NCI-H1930 (cell line): ENCODE results near the gene COMMD7.

ENCODE experiments used
- DNase-seq, 2 experiments: peaks; one replicate each; lab custom pipeline; 2025; lab: John Stamatoyannopoulos, UW

Gene COMMD7

DNA sequence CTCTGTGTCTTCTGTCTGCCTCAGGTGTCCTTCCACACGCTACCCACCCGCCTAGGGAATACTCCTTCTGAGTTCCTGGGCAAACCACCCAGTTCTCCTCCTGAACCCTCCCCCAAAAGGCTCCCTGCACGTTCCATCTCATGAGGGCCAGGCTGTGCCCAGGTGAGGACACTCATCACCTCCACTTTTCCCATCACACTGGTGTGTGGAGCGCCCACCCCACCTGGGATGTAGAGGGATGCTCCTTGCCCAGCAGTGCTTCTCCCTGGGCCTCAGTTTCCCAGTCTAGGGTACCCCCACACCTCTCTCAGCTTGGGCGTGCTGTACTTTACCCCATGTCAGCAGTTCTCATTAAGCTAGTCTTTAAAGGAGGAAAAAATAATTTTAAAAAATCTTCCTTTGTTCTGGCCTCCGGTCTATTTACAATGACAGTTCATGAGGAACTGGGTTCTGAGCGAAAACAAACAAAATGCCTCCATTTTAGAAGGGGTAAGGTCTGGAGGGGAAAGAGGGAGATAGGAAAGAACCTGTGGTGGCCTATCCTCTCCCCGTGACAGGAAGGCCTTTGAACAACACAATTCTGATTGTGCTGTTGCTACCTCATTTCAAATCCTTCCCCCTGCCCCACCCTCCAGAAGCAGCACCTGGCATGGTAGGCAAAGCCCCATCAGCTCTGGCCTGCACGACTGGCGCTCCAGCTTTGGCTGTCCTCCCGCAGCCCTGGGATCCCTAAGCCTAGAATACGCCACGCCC, 67.9 kb downstream of the COMMD7 start:
- no peak for DNase-seq

DNA sequence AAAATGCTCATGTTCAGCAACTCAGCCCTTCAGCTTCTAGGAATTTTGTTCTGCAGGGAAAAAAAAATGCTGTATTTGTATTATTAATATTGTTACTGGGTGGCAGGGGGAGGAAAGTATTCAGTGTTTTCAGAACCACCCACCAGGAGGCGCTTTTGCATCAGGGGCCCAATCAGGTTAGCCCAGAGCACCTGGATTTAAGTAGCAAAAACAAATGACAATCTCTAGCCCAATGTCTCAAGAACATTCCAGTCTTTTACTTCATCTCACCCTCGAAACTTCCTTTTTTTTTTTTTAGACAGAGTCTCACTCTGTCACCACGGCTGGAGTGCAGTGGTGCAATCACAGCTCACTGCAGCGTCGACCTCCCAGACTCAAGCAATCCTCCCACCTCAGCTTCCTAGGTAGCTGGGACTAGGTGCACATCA, 68.9 kb downstream of the COMMD7 start:
- DNase-seq, result peak; percentile 21 to 28

DNA sequence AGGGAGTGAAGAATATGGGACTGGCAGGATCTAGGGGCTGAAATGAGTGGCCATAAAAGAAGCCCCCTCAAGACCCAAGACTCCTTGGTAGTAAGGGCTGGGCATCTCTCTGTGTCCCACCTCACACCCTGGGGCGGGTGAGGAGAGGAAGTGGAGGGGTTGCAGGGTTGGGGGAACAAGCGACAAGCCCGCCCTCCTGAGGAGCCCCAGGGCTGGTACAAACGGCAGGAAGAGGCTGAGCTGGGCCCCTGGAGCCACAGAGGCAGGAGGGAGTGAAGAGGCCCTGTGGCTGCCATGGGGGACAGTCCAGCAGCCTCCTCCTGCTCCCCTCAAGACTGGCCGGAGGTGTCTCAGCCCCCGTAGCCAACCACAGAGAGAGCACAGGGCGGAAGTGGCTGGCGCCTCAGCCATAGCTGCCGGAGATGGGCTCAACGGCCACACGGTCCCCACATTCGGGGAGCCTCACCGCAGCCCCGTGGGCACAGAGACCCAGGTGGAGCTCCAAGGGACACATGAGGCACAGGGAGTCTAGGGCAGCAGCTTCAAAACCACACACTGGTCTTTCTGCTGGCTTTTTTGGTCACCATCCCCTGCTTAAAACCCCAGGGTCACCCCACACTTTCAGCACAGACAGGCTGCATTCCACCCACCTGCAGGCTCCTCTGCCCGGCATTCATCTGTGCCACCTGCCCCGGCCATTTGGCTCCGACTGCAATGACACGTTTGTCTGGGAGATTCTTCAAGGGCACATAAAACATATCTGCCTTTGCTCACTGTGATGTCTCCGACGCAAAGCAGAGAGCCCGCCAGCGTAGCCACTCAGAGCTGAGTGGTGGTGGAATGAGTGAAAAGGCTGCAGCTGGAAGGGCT, 70.0 kb downstream of the COMMD7 start:
- DNase-seq, result no peak

DNA sequence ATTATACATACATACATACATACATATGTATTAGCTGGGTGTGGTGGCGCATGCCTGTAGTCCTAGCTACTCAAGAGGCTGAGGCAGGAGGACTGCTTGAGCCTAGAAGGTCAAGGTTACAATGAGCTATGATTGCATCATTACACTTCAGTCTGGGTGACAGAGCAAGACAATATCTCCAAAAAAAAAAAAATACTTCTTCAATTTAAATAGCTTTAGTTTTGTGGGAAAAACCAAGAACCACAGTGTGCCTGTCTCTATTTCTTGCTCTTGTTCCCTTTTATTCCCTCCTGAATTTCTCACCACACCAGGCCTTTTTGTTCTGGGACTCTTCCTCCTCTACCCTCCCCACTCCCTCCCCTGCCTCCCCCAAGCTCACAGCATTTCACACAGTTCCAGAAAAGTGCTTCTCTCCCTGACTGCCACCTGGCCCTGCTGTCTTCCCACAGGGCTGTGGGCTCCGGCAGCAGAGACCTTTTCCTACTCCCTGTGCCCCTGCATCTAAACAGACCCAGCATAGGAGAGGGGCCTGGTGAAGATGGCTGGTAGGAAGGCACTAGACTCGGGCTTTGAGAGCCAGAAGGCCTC, 70.8 kb downstream of the COMMD7 start:
- DNase-seq, result no peak

DNA sequence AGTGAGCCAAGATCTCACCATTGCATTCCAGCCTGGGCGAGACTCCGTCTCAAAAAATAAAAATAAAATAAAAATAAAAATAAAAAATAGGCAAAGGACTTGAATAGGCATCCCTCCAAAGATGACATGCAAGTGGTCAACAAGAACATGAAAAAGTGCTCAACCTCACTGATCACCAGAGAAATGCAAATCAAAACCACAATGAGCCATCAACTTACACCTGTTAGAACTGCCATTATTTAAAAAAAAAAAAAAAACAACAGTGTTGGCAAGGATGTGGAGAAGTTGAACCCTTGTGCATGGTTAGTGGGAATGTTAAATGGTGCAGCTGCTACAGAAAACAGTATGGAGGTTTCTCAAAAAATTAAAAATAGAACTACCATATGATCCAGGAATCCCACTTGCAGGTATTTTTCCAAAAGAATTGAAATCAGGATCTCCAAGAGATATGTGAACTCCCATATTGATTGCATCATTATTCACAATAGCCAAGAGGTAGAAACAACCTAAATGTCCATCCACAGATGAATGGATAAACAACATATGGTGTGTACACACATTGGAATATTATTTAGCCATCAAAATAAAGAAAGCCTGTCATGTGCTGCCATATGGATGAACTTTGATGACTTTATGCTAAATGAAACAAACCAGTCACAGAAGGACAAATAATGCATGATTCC, 72.4 kb downstream of the COMMD7 start:
- DNase-seq, result no peak

DNA sequence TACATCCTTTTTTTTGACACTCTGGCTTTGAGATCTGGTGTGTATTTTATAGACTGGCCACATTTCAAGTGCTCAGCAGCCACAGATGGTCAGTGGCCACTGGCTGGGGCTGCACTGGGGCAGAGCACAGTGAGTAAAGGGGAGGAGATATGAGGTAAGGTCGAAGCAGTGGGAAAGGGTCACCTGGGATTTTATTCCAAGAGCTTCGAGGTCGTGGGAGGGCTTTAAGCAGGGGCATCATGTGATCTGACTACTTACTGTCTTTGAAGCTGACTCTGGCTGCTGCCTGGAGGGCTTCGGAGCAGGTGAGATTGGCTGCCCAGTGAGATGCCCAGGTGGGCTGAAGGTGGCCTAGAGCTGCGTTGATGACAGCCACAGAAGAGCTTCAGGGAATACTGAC, 76.2 kb downstream of the COMMD7 start:
- DNase-seq, result no peak

DNA sequence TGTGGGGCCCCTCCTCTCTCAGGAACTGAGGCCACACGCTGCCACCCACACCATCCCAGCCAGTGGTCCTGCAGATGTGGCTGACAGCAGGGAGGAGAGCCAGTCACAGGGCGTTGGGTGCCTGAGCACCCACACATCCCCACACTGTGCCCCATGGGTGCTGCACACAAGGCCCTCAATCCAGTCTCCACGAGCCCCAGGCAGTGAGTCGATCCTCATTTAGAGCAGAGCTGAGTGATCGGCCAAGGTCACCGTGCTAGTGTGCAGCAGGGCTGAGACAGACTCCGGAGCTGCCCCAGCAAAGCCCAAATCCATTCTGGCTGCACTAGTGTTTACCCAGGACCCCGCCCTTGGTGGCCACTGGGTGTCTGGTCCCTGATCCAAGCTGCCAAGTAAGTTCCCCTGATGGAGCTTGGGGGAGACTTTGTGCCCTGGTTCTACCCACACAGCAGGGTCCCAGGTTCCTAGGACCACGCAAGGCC, 78.5 kb downstream of the COMMD7 start:
- DNase-seq, result no peak

DNA sequence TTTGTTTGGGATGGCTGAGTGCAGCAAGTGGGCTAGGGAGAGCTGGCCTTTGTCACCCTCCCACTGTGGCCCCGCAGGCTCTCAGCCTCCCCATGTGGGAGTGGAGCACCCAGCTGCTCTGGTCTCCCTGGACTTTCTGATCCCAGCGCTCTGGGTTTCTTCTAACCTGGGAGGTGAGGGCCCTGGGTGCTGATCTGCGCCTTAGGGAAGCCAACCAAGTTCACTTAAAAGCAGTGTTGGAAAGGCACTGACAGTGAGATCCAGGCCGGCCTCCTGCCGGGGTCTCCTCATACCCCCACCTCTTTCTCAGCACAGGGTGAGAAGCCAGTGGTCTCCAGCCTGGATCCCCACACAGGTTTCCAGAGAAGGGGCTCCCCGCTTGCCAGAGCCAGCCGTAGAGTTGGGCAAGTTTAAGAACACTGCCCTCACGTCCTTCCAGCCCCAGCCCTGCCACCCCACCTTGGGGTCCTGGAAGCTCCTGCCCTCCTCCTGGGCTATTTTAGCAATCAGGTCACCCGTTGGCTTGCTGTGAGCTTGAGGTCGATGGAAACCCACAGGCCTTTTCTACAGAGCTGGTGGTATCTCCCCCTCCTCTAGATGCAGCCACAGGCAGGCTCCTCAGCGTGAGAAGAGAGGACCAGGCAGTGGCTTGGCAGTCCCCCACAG, 79.1 kb downstream of the COMMD7 start:
- DNase-seq, result no peak

DNA sequence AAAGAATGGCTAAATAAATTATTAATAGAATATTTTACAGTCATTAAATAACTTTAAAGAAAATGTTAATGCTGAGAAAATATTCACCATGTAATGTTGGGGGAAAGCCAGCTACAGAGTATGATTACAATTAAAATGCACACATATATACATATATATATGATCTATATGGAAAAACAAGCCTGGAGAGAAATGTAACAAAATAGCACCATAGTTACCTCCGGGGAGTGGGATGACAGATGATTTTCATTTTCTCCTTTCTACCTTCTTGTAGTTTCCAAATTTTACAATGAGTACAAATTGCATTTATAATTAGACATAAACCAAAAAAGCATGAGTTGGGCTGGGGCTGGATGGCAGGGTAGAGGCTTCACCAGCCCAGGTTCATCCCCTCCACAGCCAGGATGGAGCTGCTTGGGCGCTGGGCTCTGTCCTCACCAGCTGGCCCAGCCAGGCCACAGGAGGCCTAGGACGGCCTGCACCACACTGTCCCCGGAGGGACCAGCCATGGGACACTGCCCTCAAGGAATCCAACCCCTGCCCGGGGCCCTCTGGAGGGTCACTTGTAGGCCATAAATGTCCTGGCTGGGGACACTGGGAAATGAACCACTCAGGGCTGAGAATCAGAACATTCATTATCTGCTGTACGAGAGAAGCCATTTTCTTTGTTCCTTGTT, 79.8 kb downstream of the COMMD7 start:
- no peak for DNase-seq

DNA sequence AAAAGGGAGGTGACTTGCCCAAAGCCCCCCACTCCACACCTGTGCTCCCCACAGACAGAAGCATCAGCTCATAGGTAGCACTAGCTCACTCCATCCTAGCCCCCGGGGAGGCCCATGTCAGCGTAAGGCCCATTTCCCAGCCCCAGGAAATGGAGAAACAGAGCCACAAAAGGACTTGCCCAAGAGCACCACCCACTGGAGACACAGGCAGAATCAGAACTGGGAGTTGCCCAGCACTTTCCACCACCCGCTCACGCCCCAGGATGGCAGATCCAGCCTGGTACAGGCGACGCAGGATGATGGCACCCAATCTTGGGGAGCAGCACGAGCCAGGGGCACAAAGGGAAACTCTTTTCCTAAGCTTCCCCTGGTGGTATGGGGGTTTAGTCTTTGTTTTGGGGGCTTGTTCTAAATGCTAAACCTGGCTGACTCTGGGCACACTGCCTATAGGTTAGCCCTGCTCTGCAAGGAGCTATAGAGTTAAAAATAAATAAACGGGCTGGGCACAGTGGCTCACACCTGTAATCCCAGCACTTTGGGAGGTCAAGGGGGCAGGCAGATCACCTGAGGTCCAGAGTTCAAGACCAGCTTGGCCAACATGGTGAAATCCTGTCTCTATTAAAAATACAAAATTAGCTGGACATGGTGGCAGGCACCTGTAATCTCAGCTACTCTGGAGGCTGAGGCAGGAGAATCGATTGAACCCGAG, 81.3 kb downstream of the COMMD7 start:
- no peak for DNase-seq

DNA sequence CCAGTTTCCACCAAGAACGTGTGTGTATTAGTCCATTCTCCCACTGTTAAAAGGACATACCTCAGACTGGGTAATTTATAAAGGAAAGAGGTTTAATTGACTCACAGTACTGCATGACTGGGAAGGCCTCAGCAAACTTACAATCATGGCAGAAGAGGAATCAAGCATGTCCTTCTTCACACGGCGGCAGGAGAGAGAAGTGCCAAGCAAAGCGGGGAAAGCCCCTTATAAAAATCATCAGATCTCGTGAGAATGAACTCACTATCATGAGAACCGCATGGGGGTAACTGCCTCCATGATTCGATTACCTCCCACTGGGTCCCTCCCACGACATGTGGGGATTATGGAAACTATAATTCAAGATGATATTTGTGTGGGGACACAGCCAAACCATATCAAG, 82.6 kb downstream of the COMMD7 start:
- no peak for DNase-seq

DNA sequence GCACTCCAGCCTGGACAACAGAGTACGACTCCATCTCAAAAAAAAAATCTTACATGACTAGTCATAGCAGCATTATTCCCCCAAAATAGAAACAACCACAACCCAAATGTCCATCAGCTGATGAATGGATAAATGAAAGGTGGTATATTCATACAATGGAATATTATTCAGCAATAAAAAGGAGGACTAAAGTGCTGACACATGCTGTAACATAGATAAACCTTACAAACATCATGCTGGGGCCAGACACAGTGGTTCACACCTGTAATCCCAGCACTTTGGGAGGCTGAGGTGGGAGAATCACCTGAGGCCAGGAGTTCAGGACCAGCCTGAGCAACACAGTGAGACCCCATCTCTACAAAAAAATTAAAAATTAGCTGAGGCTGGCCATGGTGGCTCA, 86.4 kb downstream of the COMMD7 start:
- no peak for DNase-seq

DNA sequence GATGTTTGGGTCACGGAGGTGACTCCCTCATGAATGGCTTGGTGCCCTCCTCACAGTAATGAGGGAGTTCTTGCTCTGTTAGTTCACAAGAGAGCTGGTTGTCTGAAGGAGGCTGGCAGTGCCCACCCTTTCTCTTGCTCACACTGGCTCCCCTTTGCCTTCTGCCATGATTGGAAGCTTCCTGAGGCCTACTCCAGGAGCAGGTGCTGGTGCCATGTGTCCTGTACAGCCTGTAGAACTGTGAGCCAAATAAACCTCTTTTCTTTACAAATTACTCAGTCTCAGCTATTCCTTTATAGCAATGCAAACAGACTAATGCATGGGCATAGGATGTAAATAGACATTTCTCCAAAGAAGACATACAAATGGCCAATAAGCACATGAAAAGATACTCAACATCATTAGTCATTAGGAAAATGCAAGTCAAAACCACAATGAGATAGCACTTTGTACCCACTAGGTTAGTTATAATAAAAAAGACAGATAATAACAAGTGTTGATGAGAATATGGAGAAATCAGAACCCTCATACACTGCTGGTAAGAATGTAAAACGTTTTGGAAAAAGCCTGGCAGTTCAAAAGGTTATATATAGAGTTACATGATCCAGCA, 87.3 kb downstream of the COMMD7 start:
- DNase-seq, result no peak

DNA sequence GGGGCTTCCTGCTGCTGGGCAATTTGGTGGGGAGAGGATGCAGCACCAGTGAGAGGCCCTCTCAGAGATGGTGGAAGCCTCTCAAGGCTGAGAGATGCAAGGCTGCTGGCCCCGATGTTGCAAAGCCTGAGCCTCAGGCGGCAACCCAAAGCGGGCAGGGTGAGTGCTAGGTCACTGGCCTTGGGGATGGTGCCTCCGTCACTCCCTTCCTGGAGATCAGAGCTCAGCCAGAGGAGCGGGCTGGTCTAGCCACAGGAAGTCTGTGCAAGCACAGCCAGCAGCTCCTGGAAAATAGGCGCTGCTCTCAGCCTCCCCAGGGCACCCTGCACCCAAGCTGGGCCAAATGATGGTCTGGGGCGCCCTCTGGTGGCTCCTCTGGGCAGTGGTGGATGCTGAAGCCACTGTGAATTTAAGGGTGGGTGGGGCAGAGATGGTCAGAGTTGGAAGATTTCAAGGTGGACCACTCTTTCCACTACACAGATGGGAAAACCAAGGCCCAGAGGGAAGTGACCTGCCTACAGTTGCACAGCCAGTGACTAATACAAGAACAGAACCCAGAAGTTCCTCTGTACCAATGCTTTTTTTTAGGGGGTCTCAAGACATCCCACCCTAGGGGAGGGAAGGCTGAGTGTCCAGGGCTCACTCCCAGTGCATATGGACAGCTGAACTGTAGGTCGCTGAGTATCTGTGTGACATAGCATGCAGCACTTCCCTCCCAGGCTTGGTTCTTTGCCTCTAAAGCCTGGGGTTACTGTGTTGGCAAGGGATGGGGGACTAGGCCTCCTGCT, 90.3 kb downstream of the COMMD7 start:
- peak; percentile 68 to 79 for DNase-seq
